Progenitor cell of endocrine pancreas (in vitro differentiated cells): ENCODE measurements around the gene RUNX2. TPM values are rescaled to one million over a fixed set of nuclear protein-coding genes. Genes with fewer than 3 reads are reported as not detected.

ENCODE experiments used
- DNase-seq: peaks from one replicate; pipeline ENCODE4 v3.0.0; 2021; ENCODE audit warnings: low spot score; ENCODE audit not compliant: unreplicated experiment
- H3K27ac Mint-ChIP-seq: 2 replicates; pipeline ENCODE4 v1.8.0; 2021; ENCODE audit warnings: mild to moderate bottlenecking, moderate library complexity, mixed read lengths
- H3K27me3 Mint-ChIP-seq: 2 replicates; pipeline ENCODE4 v1.8.0; 2021; ENCODE audit warnings: mixed read lengths
- H3K36me3 Mint-ChIP-seq: 2 replicates; pipeline ENCODE4 v1.8.0; 2022; ENCODE audit warnings: mixed read lengths; ENCODE audit not compliant: insufficient read depth
- H3K4me1 Mint-ChIP-seq: 2 replicates; pipeline ENCODE4 v1.8.0; 2021; ENCODE audit warnings: low read depth, mixed read lengths
- H3K4me3 Mint-ChIP-seq: 2 replicates; pipeline ENCODE4 v1.8.0; 2021; ENCODE audit warnings: low read depth, mild to moderate bottlenecking, moderate library complexity, mixed read lengths
- H3K9me3 Mint-ChIP-seq: 2 replicates; pipeline ENCODE4 v1.8.0; 2021; ENCODE audit warnings: low read depth, mixed read lengths
- total RNA-seq: library from RNA; stranded (reverse); gene quantifications from 2 replicates; pipeline ENCODE4 v1.2.1, GENCODE V29; 2021
- TF ChIP-seq, protein P1 (sequence below): fragments of 200-600 bp; sonication (generic); IDR thresholded peaks from one replicate; pipeline ENCODE4 v1.5.0; 2021; ENCODE audit warnings: antibody characterized with exemption, mild to moderate bottlenecking; ENCODE audit not compliant: unreplicated experiment

RUNX2 gene
- total RNA-seq, 1 donor from 2014 or later, result 0.46 TPM

GRCh38 chr6:45678285-45678607, 350.1 kb downstream of the RUNX2 start:
- no peak overlapping the region for H3K27ac Mint-ChIP-seq
- no peaks in the 10 kb centered on the region for H3K27me3 Mint-ChIP-seq
- peaks cover 4% of the 10 kb centered on the region for H3K4me1 Mint-ChIP-seq
- no peak overlapping the region for H3K4me3 Mint-ChIP-seq
- TF ChIP-seq, protein P1, sequence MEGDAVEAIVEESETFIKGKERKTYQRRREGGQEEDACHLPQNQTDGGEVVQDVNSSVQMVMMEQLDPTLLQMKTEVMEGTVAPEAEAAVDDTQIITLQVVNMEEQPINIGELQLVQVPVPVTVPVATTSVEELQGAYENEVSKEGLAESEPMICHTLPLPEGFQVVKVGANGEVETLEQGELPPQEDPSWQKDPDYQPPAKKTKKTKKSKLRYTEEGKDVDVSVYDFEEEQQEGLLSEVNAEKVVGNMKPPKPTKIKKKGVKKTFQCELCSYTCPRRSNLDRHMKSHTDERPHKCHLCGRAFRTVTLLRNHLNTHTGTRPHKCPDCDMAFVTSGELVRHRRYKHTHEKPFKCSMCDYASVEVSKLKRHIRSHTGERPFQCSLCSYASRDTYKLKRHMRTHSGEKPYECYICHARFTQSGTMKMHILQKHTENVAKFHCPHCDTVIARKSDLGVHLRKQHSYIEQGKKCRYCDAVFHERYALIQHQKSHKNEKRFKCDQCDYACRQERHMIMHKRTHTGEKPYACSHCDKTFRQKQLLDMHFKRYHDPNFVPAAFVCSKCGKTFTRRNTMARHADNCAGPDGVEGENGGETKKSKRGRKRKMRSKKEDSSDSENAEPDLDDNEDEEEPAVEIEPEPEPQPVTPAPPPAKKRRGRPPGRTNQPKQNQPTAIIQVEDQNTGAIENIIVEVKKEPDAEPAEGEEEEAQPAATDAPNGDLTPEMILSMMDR, result no peak
- DNase-seq, result no peak
- H3K36me3 Mint-ChIP-seq, result peaks cover 2% of the 10 kb centered on the region
- H3K9me3 Mint-ChIP-seq, result peaks cover 7% of the 10 kb centered on the region

- Mint-ChIP-seq H3K4me1 (peaks cover 4% of the 10 kb centered on the region), H3K27ac (no peak overlapping the region), H3K4me3 (no peak overlapping the region), H3K9me3 (peaks cover 7% of the 10 kb centered on the region), H3K27me3 (no peaks in the 10 kb centered on the region), H3K36me3 (peaks cover 2% of the 10 kb centered on the region)
- DNase-seq, result no peak
- TF ChIP-seq, protein P1, result no peak
Measured at GRCh38 chr6:45679163-45679562, 351.0 kb downstream of the RUNX2 start.

- peaks cover 4% of the 10 kb centered on the region for H3K4me1 Mint-ChIP-seq
- no peaks in the 10 kb centered on the region for H3K27me3 Mint-ChIP-seq
- H3K9me3 Mint-ChIP-seq, result peaks cover 7% of the 10 kb centered on the region
- no peak overlapping the region for H3K27ac Mint-ChIP-seq
- DNase-seq, result no peak
- no peak overlapping the region for H3K4me3 Mint-ChIP-seq
- TF ChIP-seq, protein P1, result no peak
- H3K36me3 Mint-ChIP-seq, result peaks cover 2% of the 10 kb centered on the region
Measured at GRCh38 chr6:45679631-45680030, 351.5 kb downstream of the RUNX2 start.

GRCh38 chr6:45681860-45682511, 353.9 kb downstream of the RUNX2 start:
- TF ChIP-seq, protein P1, result no peak
- no peak for DNase-seq
- Mint-ChIP-seq H3K4me3 (no peak overlapping the region), H3K27me3 (peaks cover 3% of the 10 kb centered on the region), H3K4me1 (peaks cover 1% of the 10 kb centered on the region), H3K27ac (no peak overlapping the region), H3K9me3 (peaks cover 7% of the 10 kb centered on the region), H3K36me3 (peaks cover 2% of the 10 kb centered on the region)

- peaks cover 7% of the 10 kb centered on the region for H3K9me3 Mint-ChIP-seq
- H3K4me3 Mint-ChIP-seq, result no peak overlapping the region
- TF ChIP-seq, protein P1, result no peak
Measured at GRCh38 chr6:45684476-45684875, 356.3 kb downstream of the RUNX2 start.

More at GRCh38 chr6:45684476-45684875, 356.3 kb downstream of the RUNX2 start:
- Mint-ChIP-seq H3K27ac (no peak overlapping the region), H3K36me3 (peaks cover 2% of the 10 kb centered on the region), H3K4me1 (no peaks in the 10 kb centered on the region), H3K27me3 (peaks cover 3% of the 10 kb centered on the region)
- DNase-seq, result no peak
